ENCODE data around the gene FBXO22.

DNA sequence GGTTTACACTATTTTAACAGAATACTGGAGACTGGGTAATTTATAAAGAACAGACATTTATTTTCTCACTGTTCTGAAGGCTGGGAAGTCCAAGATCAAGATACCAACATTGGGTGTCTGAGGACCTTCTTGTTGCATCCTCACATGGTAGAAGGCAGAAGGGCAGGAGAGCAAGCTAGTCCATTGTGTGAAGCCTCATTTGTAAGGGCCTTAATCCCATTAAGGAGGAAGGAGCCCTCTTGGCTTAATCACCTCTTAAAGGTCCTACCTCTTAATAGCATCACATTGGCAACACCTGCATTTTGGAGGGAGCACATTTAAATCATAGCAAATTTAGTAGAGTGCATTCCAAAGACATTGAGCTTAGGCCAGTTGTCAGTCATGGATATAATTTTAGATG lies 34.2 kb upstream of the FBXO22 start:
- TF ChIP-seq HDGF (IDR thresholded peaks at IDR 0.05; ENCODE audit: borderline replicate concordance), result no peak
- TF ChIP-seq FOXM1 (IDR thresholded peaks at IDR 0.05; ENCODE audit: borderline replicate concordance), result no peak
- TF ChIP-seq ELF4 (IDR thresholded peaks at IDR 0.05), result no peak
- TF ChIP-seq NFRKB (IDR thresholded peaks at IDR 0.05), result no peak
- TF ChIP-seq ZNF384 (IDR thresholded peaks at IDR 0.05), result no peak
- TF ChIP-seq SP1 (IDR thresholded peaks at IDR 0.05), result no peak
- TF ChIP-seq SUZ12 (IDR thresholded peaks at IDR 0.05), result no peak
